GM20431 (cell line): Measurements from ENCODE around the gene RAB25.
"Not testable (repeated sequence)": the region's sequence is repeated elsewhere in the genome, so short reads cannot be mapped to it uniquely, and the experiment has no call there.

Source experiments
- in situ Hi-C: fragments of 300-500 bp; cut with MseI, MboI; formaldehyde crosslinking; loops from one replicate; pipeline ENCODE4 v1.15.0; 2020; ENCODE audit warnings: low sequenced_read_pairs; ENCODE audit not compliant: unreplicated experiment

The RAB25 gene

DNA sequence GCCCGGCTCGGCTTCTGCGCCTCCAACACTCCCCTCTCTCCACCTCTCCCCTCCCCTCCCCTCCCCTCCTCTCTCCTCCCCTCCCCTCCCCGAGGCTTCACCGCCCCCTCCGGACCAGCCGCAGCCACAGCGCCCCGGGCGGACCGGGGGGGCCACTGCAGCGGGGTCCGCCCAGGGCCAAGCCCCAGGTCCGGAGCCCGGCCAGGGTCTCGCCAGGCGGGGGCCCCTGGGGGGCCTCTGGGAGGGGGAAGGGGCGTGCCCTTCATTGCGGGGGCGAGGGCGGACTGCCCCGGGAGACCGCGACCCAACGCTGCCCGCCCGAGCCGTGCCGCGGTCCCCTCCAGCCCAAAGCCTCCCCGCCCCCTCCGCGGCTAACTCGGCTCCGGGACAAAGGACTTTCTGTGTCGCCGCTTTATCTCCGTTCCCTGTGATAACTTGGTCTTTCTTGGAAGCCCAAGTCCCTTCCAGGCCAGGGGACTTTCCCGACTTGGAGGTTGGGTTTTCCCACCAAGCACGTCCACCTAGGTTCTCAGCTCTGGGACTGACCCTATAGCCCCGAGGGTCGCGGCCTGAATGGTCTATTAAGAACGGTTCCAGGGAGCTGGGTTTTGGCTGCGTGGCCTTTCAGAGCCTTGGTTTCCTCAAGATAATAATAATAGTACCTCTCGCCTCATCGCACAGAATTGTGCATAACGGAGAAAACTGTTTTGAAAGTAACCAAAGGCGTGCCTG, 7.0 kb upstream of the RAB25 start, which contains the start of gene UBQLN4:
UBQLN4 (minus strand) TSS at position 31 of the 732 bp plus-strand sequence. CDS start 97 bp downstream, outside the sequence.
- in situ Hi-C loops, result no loop called here

DNA sequence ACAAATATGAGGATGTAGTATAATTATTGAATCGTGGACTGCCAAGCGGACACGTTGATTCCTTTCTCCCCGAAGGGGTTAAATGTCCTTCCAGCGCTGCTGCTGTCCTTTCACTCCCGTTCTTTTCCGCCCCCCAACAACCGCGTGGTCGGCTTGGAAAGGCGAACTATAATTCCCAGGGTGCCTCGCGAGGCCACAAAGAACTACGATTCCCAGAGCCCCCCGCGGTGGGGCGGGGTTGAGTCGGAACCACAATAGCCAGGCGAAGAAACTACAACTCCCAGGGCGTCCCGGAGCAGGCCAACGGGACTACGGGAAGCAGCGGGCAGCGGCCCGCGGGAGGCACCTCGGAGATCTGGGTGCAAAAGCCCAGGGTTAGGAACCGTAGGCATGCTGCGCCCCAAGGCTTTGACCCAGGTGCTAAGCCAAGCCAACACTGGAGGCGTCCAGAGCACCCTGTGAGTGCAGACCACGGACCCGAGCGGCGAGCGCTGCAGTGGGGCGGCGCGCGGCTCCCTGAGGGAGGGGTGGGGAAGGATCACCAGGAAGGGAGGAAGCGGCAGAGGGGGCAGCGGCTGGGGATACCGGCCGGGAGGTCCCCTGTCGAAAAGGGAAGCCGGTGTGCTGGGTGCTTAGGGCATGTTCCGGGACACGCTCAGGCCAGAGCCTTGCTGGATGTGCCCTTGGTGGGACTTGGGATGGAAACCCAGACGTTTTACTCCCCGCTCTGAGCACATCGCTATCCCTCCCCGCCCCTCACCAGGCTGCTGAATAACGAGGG, 6.3 kb upstream of the RAB25 start, which contains the start of gene LAMTOR2:
LAMTOR2 (plus strand) TSS at position 283 of the 781 bp plus-strand sequence; CDS start at position 391, 108 bp downstream.
- in situ Hi-C loops, result no loop called here

DNA sequence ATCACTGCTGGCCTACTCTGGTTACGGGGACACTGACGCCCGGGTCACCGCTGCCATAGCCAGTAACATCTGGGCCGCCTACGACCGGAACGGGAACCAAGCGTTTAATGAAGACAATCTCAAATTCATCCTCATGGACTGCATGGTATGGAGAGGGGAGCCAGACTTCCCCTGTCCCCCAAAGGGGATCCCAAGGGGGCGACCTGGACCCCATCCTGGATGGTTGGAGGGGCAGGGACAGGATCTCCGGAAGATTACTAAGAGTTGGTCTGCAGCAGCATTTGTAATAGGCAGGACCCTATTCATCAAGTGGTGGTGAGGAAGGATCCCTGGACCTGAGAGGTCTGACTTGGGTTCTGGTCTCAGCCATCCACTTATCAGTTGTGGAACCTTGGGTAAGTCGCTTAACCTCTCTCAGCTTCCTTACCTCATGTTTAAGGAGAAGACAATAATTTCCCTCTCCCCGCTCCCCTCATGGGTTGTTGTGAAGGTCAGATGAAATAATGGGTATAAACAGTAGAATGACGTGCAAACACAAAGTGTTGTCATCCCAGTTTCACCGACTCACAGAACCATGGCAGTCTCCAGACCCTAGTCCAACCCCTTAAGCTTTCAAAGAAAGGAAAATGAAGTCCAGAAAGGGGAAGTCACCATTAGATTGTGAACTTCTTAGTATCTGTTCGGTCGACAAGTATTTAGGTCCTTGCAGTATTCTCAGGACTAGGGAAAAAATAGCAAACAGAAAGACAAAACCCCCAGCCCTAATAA, 5.5 kb upstream of the RAB25 start:
- in situ Hi-C loops, result no loop called here

DNA sequence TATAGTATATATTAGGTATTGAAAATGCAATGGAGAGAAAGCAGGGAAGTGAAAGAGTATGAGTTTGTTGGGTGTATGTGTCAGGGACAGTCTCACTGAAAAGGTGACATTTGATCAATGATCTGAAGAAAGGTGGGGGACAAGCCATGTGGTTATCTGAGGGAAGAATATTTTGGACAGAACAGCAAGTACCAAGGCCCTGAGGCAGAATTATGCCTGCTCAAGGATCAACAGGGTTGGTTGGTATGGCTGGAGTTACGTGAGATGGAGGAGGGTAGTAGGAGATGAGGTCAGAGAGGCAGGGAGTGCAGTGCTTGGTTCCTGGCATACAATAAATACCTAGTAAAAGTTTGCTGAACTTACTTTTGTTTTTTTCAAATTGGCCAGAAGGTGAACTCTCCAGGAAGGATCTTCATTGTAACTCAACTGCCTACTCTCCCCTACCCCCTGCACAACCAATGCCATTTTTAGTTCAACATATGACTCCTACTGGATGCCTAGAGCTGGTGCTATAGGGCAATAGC, 4.6 kb upstream of the RAB25 start:
- in situ Hi-C loops, result no loop called here

DNA sequence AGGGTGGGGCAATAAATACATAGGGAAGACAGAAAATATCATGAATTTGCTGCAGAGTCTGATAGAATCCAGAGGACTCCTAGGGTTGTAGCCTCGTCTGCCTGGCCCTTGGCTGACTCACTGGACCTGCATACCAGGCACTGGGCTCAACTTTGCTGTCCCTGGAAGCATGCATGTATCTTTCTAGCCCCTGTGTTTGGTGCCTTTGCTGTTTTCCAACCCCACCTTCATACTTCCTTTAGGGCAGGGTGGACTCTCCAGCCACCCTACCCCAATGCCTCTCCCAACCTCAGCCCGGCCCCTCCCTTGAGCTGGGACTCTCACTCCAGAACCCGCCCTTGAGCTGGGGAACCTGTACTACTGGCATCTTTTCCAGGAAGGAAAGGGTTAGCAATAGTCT, 1.2 kb downstream of the RAB25 start:
- in situ Hi-C loops, result no loop called here

DNA sequence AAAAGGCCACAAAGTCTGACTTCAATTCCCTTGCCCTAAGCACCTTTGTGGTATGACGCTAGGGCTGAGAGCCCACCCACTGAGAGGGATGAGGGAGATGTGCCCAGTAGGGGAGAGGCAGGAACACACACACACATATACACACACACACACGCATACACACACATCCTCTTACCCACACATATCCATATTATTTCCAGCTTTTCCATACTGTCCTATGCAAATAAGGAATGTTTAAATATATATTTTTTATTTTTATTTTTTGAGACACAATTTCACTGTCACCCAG, 3.0 kb downstream of the RAB25 start:
- in situ Hi-C loops, result no loop called here

DNA sequence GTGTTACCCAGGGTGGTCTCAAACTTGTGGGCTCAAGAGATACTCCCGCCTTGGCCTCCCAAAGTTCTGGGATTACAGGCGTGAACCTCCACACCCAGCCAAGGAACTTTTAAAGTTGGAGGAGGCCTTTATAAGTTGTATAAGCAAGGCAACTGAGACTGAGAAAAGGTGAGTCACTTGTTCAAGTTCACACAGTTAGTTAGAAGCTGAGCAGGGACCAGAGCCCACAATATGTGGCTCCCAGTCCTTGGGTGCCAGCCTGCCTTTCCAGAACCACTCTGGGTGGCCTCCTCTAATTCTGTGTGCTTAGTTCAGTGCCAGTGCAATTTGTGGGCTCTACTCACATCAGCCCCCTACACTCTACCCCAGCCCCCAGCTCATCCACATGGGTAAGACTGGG, 3.7 kb downstream of the RAB25 start:
- in situ Hi-C loops, result no loop called here

DNA sequence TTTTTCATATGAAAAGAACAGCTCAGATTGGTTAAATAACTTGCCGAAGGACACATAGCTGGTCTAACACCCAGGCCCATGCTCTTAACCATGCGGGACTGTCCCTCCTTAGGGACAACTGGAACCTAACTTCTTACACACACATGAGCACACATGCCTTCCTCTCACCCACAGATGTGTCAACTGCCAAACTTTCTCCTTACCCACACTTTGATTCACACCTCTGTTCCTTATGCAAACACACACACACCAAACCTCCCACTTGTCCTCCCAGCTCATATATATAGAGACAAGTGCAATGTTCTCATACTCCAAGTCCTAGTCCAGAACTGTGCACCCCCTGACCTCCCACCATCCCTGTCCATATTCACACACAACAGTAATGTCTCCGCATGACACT, 4.3 kb downstream of the RAB25 start:
- in situ Hi-C loops, result no loop called here

DNA sequence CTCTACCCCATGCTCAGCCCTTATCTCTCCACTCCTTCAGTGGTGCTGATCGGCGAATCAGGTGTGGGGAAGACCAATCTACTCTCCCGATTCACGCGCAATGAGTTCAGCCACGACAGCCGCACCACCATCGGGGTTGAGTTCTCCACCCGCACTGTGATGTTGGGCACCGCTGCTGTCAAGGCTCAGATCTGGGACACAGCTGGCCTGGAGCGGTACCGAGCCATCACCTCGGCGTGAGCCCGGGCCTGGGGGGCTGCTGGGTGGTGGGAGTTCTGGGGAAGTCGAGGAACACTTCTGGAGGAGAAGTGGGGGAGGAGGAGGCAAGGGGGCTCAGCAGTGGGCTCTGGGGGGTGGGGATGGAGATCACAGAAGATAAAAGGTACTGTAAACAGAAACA, 4.9 kb downstream of the RAB25 start:
- in situ Hi-C loops, result no loop called here

DNA sequence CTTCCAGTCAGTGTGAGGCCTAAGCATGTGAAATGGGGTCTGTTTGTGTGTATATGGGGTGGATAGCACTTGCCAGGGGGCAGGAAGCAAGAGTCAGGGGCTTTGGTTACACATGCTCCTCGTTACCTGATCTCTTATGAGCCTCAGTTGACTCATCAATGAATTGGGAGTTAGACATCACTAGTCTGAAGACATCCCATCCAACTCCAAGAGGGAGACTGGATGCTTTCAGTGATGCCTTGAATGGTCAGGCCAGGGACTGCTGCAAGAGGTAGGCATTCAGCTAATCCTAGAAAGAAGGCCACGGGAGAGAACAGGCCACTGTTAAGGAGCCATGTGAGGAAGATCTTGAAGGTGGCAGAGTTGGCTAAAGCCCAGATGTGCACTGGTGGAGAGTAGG, 6.3 kb downstream of the RAB25 start:
- in situ Hi-C loops, result no loop called here

DNA sequence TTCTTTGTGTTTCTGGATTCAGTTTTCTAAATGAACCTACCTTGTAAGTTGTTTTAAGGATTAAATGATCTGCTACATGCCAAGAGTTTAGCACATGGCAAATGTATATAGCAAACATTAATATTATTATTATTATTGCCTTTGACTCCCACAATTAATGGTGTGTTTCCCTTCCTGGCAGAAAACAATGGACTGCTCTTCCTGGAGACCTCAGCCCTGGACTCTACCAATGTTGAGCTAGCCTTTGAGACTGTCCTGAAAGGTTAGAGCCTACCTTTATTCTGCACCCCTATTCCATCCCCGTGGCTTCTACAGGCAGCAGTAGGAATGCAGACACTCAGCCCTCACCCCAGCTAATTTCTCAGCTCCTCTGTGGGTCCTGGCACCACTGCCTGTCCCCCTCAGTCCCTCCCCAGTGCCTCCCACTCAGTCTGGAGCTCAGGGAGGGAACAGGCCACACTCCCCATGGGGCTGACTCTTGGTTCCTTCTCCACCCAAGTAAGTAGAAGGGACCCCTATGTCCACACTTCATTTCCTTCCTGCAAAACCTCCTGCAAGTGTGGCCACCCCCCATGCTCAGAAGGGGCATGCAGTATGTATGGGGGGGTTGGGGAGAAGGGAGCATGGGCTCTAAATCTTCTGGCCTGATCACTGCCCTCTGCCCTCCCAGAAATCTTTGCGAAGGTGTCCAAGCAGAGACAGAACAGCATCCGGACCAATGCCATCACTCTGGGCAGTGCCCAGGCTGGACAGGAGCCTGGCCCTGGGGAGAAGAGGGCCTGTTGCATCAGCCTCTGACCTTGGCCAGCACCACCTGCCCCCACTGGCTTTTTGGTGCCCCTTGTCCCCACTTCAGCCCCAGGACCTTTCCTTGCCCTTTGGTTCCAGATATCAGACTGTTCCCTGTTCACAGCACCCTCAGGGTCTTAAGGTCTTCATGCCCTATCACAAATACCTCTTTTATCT, 8.8 kb downstream of the RAB25 start:
- in situ Hi-C loops, result no loop called here

DNA sequence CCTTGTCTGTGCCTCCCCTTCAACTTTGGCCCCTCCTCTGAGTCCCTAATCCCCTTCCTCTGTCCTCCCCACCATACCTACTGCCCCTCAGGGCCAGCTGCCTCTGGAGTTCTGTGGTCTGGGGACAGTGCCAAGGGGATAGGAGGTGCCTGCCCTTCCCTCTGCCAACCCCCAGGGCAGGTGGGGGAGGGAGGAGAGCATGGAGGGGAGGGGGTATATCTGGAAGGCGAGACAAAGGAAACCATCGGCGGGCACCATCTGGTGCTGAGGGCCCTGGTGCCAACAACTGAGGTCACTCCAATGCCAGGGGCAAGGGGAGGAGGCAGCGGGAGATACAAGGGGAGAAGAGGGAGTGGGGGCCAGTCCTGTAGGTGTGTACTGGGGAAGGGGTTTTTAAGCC, 9.6 kb downstream of the RAB25 start:
- in situ Hi-C loops, result no loop called here

DNA sequence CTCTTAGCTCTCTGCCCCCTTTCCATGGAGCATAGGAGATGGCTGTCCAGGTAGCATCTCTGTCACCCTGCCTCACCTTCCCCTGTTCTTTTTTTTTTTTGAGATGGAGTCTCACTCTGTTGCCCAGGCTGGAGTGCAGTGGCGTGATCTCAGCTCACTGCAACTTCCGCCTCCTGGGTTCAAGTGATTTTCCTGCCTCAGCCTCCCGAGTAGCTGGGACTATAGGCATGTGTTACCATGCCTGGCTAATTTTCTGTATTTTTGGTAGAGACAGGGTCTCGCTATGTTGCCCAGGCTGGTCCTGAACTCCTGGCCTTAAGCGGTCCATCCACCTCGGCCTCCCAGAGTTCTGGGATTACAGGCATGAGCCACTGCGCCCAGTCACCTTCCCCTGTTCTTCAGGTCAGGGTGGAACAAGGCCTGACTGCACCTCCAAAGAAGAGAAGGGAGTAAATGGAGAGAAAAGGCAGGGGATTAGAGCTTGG, 10.4 kb downstream of the RAB25 start:
- in situ Hi-C loops, result not testable (repeated sequence)

DNA sequence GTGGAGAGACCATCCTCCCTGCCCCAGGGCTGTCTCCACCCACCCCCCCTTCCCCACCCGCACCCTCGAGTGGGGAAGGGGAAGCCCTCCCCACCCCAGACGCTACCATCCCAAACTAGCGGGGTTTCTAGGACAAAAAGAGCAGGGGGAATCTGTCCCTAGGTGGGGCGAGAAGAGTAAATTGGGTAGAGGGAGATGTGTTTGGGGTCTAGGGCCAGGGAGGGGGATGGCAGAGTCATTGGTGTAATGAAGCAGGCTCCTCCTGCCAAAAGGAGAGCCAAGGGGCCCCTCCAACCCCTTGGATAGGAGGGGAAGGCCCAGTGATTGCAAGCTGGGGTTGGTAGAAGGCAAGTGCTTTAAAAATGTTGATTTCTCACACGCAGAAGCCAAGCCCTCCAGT, 11.3 kb downstream of the RAB25 start:
- in situ Hi-C loops, result no loop called here

DNA sequence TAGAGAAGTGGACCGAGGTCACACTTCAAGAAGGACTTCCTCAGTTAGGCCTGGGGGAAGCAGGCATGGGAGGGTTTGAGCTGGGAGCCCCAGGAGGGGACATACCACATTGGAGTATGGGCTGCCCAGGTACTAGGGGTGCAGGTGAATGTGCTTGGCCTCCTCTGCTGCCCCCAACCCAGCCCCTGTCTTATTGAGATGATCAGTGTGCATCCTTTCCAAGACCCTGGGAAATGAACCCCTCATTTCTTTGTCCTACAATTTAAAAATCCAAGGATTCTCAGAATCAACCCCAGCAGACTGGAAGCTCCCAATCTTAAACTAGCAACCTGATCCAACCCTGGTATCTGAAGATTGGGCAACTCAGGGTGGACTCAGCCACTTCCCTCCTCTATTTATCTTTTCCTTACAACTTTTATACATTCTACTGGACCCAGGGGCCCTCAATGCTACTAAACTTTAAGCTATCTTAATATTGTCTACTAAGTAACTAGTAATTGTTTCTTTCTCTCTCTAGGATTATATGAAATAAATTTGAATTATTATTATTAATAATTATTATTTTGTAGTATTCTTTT, 12.2 kb downstream of the RAB25 start:
- in situ Hi-C loops, result no loop called here

DNA sequence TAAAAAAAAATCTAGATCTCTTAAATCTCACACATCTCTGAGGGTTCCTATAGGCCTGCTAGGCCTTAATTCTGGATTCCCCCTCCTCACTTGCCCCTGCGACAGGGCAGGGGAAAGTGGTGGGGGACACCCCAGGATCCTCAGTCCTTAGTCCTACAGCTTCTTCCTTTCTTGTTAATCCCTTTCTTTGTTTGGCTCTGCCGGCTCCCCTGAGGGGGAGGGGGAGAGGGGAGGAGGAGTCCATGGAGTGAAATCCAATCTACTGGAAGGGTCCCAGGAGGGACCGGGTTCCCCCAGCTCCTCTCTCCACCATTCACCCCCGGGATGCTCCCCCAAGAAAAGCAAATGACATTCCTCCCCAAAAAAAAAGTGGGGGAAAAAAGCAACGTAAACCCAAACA, 12.8 kb downstream of the RAB25 start:
- in situ Hi-C loops, result no loop called here

DNA sequence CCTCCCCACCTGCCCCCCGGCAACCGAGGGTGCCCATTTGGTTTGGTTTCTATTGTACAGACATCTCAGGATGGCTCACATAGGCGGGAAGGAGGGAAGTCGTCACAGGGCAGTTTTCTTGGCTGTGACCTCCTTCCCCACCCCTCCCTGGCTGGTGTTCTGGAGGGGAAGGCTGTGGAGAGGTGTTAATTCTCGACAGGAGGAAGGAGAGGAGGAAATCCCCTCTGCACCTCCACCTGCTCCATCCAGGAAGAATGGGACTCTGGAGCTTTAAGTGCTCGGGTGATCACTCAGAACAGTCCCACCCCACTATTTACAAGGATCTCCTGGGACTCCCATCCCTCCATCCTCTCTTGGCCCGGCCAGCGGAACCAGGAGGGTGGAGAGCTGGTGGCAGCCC, 13.7 kb downstream of the RAB25 start:
- in situ Hi-C loops, result no loop called here

DNA sequence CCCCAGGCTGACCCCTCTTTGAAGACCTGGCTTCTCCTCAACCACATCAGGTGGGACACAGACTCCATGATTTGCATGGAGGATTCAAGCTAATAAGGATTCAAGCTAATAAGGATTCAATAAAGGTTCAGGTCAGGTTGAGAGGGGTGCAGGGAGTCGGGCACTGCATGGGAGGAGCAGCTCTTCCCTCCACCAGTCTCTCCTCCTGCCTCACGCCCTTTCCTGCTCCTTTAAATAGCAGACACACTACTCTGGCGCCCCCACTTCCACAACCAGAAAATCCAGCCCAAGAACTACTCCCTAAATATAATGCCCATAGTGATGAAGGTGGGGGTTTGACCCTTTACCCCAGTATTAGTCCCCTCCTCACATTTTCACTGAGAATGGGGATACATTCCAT, 14.2 kb downstream of the RAB25 start:
- in situ Hi-C loops, result no loop called here

DNA sequence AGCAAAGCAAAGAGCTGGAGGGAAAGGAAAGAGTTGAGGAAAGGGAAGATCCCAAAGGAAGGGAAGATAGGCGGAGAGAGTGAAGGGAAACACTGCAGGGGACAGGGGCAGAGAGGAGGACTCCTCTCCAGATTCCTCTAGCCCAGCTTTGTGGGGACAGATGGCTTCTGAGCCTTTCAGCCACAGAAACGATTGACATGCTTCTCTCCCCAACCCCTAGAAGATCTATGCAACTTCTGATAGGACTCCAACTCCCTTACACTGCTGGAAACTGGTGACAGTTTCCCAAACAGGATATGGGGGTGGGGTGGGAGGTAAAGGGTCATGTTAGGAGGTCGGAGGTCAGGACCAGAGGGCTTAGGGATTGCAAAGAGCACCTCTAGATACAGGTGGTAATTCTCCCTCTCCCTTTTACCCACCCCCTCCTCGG, 14.8 kb downstream of the RAB25 start:
- in situ Hi-C loops, result no loop called here
